ENCODE data around the gene ANKEF1.

ANKEF1 gene

GRCh38 chr20:9995510-9996272 is 39.1 kb upstream of the ANKEF1 start:
- DNase-seq (ENCODE audit: low read depth): no peak
- no peak overlapping the region for H3K4me3 ChIP-seq (ENCODE audit: low read length)
- TF ChIP-seq CTCF (IDR thresholded peaks at IDR 0.05; ENCODE audit: insufficient read depth, low read depth, low read length, missing control alignments): no peak

GRCh38 chr20:9996944-9997343 is 37.8 kb upstream of the ANKEF1 start:
- no peak for TF ChIP-seq CTCF (IDR thresholded peaks at IDR 0.05; ENCODE audit: insufficient read depth, low read depth, low read length, missing control alignments)
- DNase-seq (ENCODE audit: low read depth): peak; percentile 78
- no peak overlapping the region for H3K4me3 ChIP-seq (ENCODE audit: low read length)

GRCh38 chr20:9999645-10000044 is 35.1 kb upstream of the ANKEF1 start:
- H3K4me3 ChIP-seq (ENCODE audit: low read length): no peak overlapping the region
- peak; percentile 35 for DNase-seq (ENCODE audit: low read depth)
- no peak for TF ChIP-seq CTCF (IDR thresholded peaks at IDR 0.05; ENCODE audit: insufficient read depth, low read depth, low read length, missing control alignments)

- TF ChIP-seq CTCF (IDR thresholded peaks at IDR 0.05; ENCODE audit: insufficient read depth, low read depth, low read length, missing control alignments): no peak
- no peak for DNase-seq (ENCODE audit: low read depth)
- no peak overlapping the region for H3K4me3 ChIP-seq (ENCODE audit: low read length)
Measured at GRCh38 chr20:10002866-10003265, 31.9 kb upstream of the ANKEF1 start.

- no peak overlapping the region for H3K4me3 ChIP-seq (ENCODE audit: low read length)
- DNase-seq (ENCODE audit: low read depth): no peak
- TF ChIP-seq CTCF (IDR thresholded peaks at IDR 0.05; ENCODE audit: insufficient read depth, low read depth, low read length, missing control alignments): no peak
Measured at GRCh38 chr20:10004900-10005299, 29.9 kb upstream of the ANKEF1 start.

GRCh38 chr20:10005885-10006284 is 28.9 kb upstream of the ANKEF1 start:
- TF ChIP-seq CTCF (IDR thresholded peaks at IDR 0.05; ENCODE audit: insufficient read depth, low read depth, low read length, missing control alignments): no peak
- DNase-seq (ENCODE audit: low read depth): no peak
- H3K4me3 ChIP-seq (ENCODE audit: low read length): no peak overlapping the region
